T-cell (primary cell): Measurements from ENCODE around the gene AUH. TPM values are rescaled to one million over a fixed set of nuclear protein-coding genes. Genes with fewer than 3 reads are reported as not detected.

Experiments
- ATAC-seq, 4 experiments: fragments of 200-7000 bp in 3 of 4; fragments of 150-1000 bp in 1 of 4; cut with Tn5 transposase; replicated peaks in 1 of 4; 1 replicate in 3 of 4; 2 replicates in 1 of 4; pipeline ENCODE4 v1.10.0; 2021; ENCODE audit warnings: moderate library complexity in 3 of 4, mild to moderate bottlenecking in 2 of 4, moderate number of reproducible peaks in 1 of 4
- CTCF ChIA-PET, 2 donors: fragments of 300-600 bp; sonication (Branson Sonifier 250); formaldehyde crosslinking; loops; one replicate each; lab custom pipeline; 2022; ENCODE audit warnings: antibody characterized with exemption in 2 of 2; lab: Charles Lee
- POLR2A ChIA-PET, 2 donors: fragments of 300-600 bp; sonication (Branson Sonifier 250); formaldehyde crosslinking; loops; one replicate each; lab custom pipeline; 2022; ENCODE audit warnings: antibody characterized with exemption in 2 of 2; lab: Charles Lee
- DNase-seq, 35 experiments: peaks; one replicate each; pipeline versions ENCODE4 v3.0.0 to v3.0.0-alpha.2; 2013 to 2023
- H3K27ac ChIP-seq: one replicate; pipeline ENCODE4 v1.5.1; 2013; ENCODE audit warnings: low read length
- H3K27me3 ChIP-seq, 2 experiments: replicated peaks in 1 of 2; 1 replicate in 1 of 2; 2 replicates in 1 of 2; pipeline versions ENCODE4 v1.6.1 to v1.7.0; 2013; ENCODE audit warnings: low read length in 1 of 2, mixed read lengths in 1 of 2; ENCODE audit not compliant: control insufficient read depth in 2 of 2, insufficient read depth in 2 of 2; ENCODE audit errors: extremely low read depth in 1 of 2
- H3K36me3 ChIP-seq, 2 donors: 1 replicate in 1 of 2; 2 replicates in 1 of 2; pipeline versions ENCODE4 v1.6.1 to v1.7.0; 2013; ENCODE audit warnings: low read length in 1 of 2; ENCODE audit not compliant: control insufficient read depth in 2 of 2, insufficient read depth in 1 of 2; ENCODE audit errors: extremely low read depth in 1 of 2
- H3K4me1 ChIP-seq, 2 experiments: 1 replicate in 1 of 2; 2 replicates in 1 of 2; pipeline versions ENCODE4 v1.6.1 to v1.7.0; 2013; ENCODE audit warnings: low read length in 2 of 2, mixed read lengths in 1 of 2; ENCODE audit not compliant: insufficient read depth in 2 of 2, control insufficient read depth in 1 of 2; ENCODE audit errors: extremely low read depth in 1 of 2
- H3K4me3 ChIP-seq, 2 donors: 1 replicate in 1 of 2; 2 replicates in 1 of 2; pipeline versions ENCODE4 v1.5.1 to v1.7.0; 2013; ENCODE audit warnings: mild to moderate bottlenecking in 2 of 2, low read length in 1 of 2, moderate library complexity in 1 of 2; ENCODE audit not compliant: control insufficient read depth in 1 of 2; ENCODE audit errors: extremely low read depth in 1 of 2
- H3K9me3 ChIP-seq: 2 replicates; pipeline ENCODE4 v1.7.0; 2013
- H3K27ac Mint-ChIP-seq, 2 donors: one replicate each; pipeline ENCODE4 v1.8.0; 2020 to 2021; ENCODE audit warnings: mild to moderate bottlenecking in 2 of 2, mixed read lengths in 2 of 2
- H3K27me3 Mint-ChIP-seq, 2 donors: one replicate each; pipeline ENCODE4 v1.8.0; 2021 to 2022; ENCODE audit warnings: mixed read lengths in 2 of 2
- H3K36me3 Mint-ChIP-seq: one replicate; pipeline ENCODE4 v1.8.0; 2021; ENCODE audit warnings: mixed read lengths
- H3K4me1 Mint-ChIP-seq, 3 donors: one replicate each; pipeline ENCODE4 v1.8.0; 2020 to 2022; ENCODE audit warnings: mixed read lengths in 3 of 3, mild to moderate bottlenecking in 1 of 3
- H3K4me3 Mint-ChIP-seq, 3 donors: one replicate each; pipeline ENCODE4 v1.8.0; 2020 to 2022; ENCODE audit warnings: mild to moderate bottlenecking in 3 of 3, mixed read lengths in 3 of 3, moderate library complexity in 3 of 3
- H3K9me3 Mint-ChIP-seq, 3 donors: one replicate each; pipeline ENCODE4 v1.8.0; 2020 to 2022; ENCODE audit warnings: mixed read lengths in 3 of 3
- WGBS: methylation state at CpG from one replicate; pipeline ENCODE4 v1.1.5; 2013; ENCODE audit warnings: missing lambda C conversion rate; ENCODE audit not compliant: insufficient coverage; 5-methylcytosine and 5-hydroxymethylcytosine counted together
- total RNA-seq, 35 experiments: library from RNA in 6 of 35; stranded (reverse) in 6 of 35; fragments of 120-200 nt in 1 of 35; gene quantifications; one replicate each; pipeline versions ENCODE4 v1.2.1 to v1.2.4 and lab custom pipeline; 2013 to 2026

Gene AUH
- total RNA-seq, 5 donors from 2014 or later (not counting 1 experiment from before 2014, with no cell fraction given) = 17.2 to 24.6 (median 21.6) TPM

DNA sequence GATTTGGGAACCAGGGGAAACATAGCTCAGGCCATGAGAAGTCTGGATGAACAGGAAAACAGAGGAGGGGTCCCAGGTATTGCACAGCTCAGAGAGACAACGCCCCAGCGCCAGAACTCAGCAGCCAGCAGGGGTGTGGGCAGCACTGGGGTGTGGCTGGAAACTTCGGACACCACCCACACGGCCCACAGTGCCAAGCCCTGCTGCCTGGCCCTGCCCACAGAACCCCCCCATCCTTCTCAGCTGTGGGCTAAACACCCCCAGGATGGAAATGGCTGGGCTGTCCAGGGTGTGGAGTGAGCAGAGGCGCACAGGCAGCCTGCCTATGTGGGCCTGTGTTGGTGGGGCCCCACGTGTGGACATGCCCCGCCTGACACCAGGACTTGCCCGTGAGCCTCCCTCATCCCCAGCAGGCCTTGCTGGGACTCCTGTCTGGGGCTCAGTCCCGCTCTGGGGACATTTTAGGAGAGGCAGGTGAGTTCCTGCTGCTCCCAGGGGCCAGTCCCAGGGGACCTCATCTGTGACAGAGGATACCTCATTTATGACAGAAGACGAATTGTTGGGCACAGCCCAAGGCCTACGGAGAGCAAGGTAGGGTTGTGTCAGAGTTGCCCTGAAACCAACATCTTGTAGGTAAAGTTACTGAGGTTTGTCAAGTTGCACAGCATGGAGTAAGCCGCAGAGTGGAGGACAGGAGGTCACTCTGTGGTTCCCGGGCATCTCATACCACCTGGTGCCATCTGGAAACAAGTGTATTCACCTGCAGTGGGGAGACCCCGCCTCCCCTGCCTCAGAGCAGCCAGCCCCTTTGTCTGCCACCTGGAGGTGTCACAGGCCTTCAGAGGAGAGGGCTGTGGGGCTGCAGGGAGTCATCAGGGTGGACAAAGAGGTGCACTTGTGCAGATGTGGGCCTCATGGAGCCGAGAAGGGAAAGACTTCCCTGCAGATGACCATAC, 183.2 kb downstream of the AUH start:
- ATAC-seq = no peak
- H3K36me3 Mint-ChIP-seq = no peaks in the 10 kb centered on the region
- DNase-seq = peak in 1 of 35 experiments; percentile 4
- H3K4me3 Mint-ChIP-seq = no peak overlapping the region
- H3K27me3 Mint-ChIP-seq = no peaks in the 10 kb centered on the region
- no peaks in the 10 kb centered on the region for H3K36me3 ChIP-seq
- no peak overlapping the region for H3K27ac ChIP-seq
- peaks cover 31 to 33% (median 32%) of the 10 kb centered on the region in 3 donors for H3K4me1 Mint-ChIP-seq
- H3K4me1 ChIP-seq = peaks cover 12 to 27% of the 10 kb centered on the region in 2 experiments
- H3K27me3 ChIP-seq = no peaks in the 10 kb centered on the region
- no peaks in the 10 kb centered on the region for H3K9me3 ChIP-seq
- H3K4me3 ChIP-seq = no peak overlapping the region
- ChIA-PET POLR2A (no interaction called here), CTCF (interaction anchor here (0.5 to 0.6 kb wide), 2 partner anchors 83 to 1873 kb away, joined by 3 read pairs; no protein-coding TSS in a partner anchor)
- H3K27ac Mint-ChIP-seq = no peak overlapping the region
- 95% methylated on average over 12 of the region's 15 CpGs for WGBS
- H3K9me3 Mint-ChIP-seq = no peaks in the 10 kb centered on the region

DNA sequence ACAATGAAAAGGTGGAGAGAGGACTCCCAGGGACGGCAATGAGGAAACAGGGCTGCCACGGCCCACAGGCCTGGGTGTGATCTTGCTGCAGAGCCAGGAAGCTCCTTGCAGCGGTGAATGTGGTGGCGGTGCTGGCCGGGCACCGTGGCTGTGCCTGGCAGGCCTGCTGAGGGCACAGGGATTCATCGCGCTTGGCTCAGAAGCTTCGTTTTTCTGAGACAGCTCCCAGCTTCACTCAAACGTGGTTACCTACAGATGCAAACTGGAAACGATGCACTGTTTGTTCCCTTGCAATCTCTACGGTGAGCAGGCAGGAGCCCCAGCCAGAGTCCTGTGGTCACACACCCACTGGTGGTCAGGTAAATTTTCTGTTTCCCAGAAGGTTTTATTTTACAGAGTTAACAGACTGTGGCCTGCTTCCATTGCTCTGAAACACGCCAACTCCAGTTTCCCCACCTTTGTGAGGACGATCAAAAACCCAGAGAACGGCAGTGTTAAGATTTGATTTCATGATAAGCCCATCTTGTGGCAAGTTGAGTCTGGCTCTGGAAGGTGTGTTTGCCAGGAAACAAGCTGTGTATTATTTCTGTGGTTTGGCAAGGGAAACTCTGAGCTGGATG, 183.9 kb downstream of the AUH start:
- Histone ChIP-seq H3K27me3 (no peaks in the 10 kb centered on the region), H3K36me3 (no peaks in the 10 kb centered on the region), H3K9me3 (no peaks in the 10 kb centered on the region), H3K27ac (no peak overlapping the region), H3K4me1 (peaks cover 12 to 27% of the 10 kb centered on the region in 2 experiments), H3K4me3 (no peak overlapping the region)
- no peaks in the 10 kb centered on the region for H3K27me3 Mint-ChIP-seq
- peak overlapping the region in 2 of 3 donors; percentile 50 to 69 for H3K4me3 Mint-ChIP-seq
- H3K27ac Mint-ChIP-seq = peak overlapping the region; percentile 44 to 72
- 27% methylated on average over 12 of the region's 15 CpGs for WGBS
- POLR2A ChIA-PET = no interaction called here
- no peaks in the 10 kb centered on the region for H3K36me3 Mint-ChIP-seq
- peak in 8 of 35 experiments; percentile 14 to 42 (median 24) for DNase-seq
- no peaks in the 10 kb centered on the region for H3K9me3 Mint-ChIP-seq
- CTCF ChIA-PET = interaction anchor here in 1 of 2 donors (0.6 kb wide), 1 partner anchor 82 kb away, joined by 3 read pairs; no protein-coding TSS in a partner anchor
- peaks cover 31 to 33% (median 32%) of the 10 kb centered on the region in 3 donors for H3K4me1 Mint-ChIP-seq
- ATAC-seq = peak in 3 of 4 experiments; percentile 55 to 73 (median 66)

DNA sequence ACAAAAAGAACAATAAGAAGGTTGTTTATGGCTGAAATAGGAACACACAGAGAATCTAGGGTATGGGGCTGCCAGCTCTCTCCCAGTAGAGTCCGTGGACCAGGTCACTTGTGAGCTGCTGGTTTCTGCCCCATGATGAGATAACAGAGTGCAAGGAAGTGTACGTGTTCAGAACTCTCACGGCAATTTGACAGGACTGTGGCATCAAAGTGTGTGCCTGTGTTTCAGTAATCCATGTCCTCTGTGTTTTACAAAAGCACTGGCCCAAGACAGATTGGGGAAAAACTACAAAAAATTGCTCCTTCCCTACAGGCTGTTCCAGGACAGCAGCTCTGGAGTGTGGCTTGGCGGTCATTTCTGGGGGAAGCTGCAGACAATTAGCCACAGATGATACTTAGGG, 184.6 kb downstream of the AUH start:
- no peaks in the 10 kb centered on the region for H3K27me3 Mint-ChIP-seq
- H3K36me3 ChIP-seq = no peaks in the 10 kb centered on the region
- CTCF ChIA-PET = no interaction called here
- H3K4me3 ChIP-seq = no peak overlapping the region
- peaks cover 30 to 33% (median 32%) of the 10 kb centered on the region in 3 donors for H3K4me1 Mint-ChIP-seq
- H3K27me3 ChIP-seq = no peaks in the 10 kb centered on the region
- no peaks in the 10 kb centered on the region for H3K9me3 ChIP-seq
- DNase-seq = no peak
- POLR2A ChIA-PET = no interaction called here
- H3K36me3 Mint-ChIP-seq = peaks cover 4% of the 10 kb centered on the region
- H3K9me3 Mint-ChIP-seq = peaks cover 0 to 4% (median 3%) of the 10 kb centered on the region in 3 donors
- H3K27ac Mint-ChIP-seq = peak overlapping the region; percentile 44 to 72
- peak overlapping the region in 1 of 3 donors; percentile 69 for H3K4me3 Mint-ChIP-seq
- H3K4me1 ChIP-seq = peaks cover 12 to 27% of the 10 kb centered on the region in 2 experiments
- no peak for ATAC-seq
- 76% methylated on average over 3 of the region's 4 CpGs for WGBS
- H3K27ac ChIP-seq = no peak overlapping the region

DNA sequence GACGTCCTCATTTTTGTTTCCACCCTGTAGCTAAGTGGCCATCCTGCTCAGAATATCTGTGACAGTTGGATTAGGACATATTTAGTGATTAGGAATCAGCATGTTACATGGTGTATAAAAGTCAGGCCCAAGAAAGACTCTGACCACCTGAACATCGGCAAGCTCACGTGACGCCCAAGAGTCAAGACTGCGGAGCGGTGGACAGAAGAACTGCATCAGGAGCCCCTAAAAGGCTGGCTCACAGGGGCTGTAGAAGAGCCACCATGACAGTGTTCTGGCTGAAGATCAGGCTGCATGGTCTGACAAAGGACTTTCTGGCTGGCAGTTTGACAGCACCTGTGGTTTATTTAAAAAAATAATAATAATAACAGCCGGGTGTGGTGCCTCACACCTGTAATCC, 185.3 kb downstream of the AUH start:
- CTCF ChIA-PET = no interaction called here
- ATAC-seq (no peak), DNase-seq (peak in 1 of 35 experiments; percentile 4)
- H3K9me3 Mint-ChIP-seq = peaks cover 0 to 11% (median 9%) of the 10 kb centered on the region in 3 donors
- no peaks in the 10 kb centered on the region for H3K36me3 ChIP-seq
- no peak overlapping the region for H3K27ac ChIP-seq
- no peaks in the 10 kb centered on the region for H3K27me3 ChIP-seq
- POLR2A ChIA-PET = no interaction called here
- no peaks in the 10 kb centered on the region for H3K9me3 ChIP-seq
- no peak overlapping the region for H3K4me3 ChIP-seq
- H3K4me3 Mint-ChIP-seq = no peak overlapping the region
- 97% methylated on average over 7 of the region's 7 CpGs for WGBS
- H3K4me1 ChIP-seq = peaks cover 12 to 27% of the 10 kb centered on the region in 2 experiments
- no peaks in the 10 kb centered on the region for H3K27me3 Mint-ChIP-seq
- no peak overlapping the region for H3K27ac Mint-ChIP-seq
- peaks cover 9% of the 10 kb centered on the region for H3K36me3 Mint-ChIP-seq
- H3K4me1 Mint-ChIP-seq = peaks cover 30 to 33% (median 32%) of the 10 kb centered on the region in 3 donors

DNA sequence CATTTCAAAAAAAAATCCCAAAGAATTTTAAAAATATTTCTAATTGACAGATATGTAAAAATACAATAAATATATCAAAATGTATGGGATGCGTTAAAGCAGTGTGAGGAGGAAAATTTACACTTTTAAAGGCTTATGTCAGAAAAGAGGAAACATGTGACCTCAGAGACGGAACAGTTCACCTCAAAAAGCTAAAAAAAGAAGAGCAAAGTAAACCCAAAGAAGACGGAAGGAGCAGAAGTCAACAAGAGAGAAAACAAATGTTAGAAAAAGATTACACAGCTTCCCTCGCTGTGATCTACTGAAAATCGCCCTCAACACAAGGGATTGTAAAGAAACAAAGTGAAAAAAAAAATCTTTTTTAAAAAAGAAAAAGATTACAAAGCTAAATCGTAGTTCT, 186.9 kb downstream of the AUH start:
- Mint-ChIP-seq H3K9me3 (peaks cover 8 to 22% (median 12%) of the 10 kb centered on the region in 3 donors), H3K27ac (no peak overlapping the region), H3K4me1 (peaks cover 30 to 33% (median 32%) of the 10 kb centered on the region in 3 donors), H3K4me3 (peak overlapping the region in 1 of 3 donors; percentile 28), H3K27me3 (no peaks in the 10 kb centered on the region), H3K36me3 (peaks cover 9% of the 10 kb centered on the region)
- ChIA-PET CTCF (interaction anchor here in 1 of 2 donors (0.6 to 1.1 kb wide), 2 partner anchors 18 to 141 kb away, joined by 3 read pairs; no protein-coding TSS in a partner anchor), POLR2A (interaction anchor here in 1 of 2 donors (0.7 kb wide), 1 partner anchor 176 kb away, joined by 5 read pairs; no protein-coding TSS in a partner anchor)
- Histone ChIP-seq H3K36me3 (no peaks in the 10 kb centered on the region), H3K4me1 (peaks cover 12 to 27% of the 10 kb centered on the region in 2 experiments), H3K27ac (peak overlapping the region; percentile 8), H3K27me3 (no peaks in the 10 kb centered on the region), H3K9me3 (no peaks in the 10 kb centered on the region), H3K4me3 (no peak overlapping the region)
- DNase-seq (peak in 1 of 35 experiments; percentile 46), ATAC-seq (peak in 3 of 4 experiments; percentile 47 to 76 (median 59))
- no CpG with 5 or more reads among the region's 6 CpGs for WGBS

DNA sequence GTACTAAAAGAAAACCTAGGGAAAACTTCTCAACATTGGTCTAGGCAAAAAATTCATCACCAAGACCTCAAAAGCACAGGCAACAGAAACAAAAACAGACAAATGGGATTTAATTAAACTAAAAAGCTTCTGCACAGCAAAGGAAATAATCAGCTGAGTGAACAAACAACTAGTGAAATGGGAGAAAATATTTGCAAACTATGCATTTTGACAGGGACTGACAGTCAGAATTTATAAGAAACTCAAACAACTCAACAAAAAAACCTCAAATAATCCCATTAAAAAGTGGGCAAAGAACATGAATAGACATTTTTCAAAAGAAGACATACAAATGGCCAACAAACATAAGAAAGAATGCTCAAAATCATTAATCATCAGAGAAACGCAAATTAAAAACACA, 189.4 kb downstream of the AUH start:
- POLR2A ChIA-PET = no interaction called here
- whole genome bisulfite sequencing = no CpG with 5 or more reads among the region's 1 CpG
- CTCF ChIA-PET = no interaction called here
- no peak overlapping the region for H3K4me3 Mint-ChIP-seq
- no peak overlapping the region for H3K27ac Mint-ChIP-seq
- H3K36me3 ChIP-seq = no peaks in the 10 kb centered on the region
- no peak overlapping the region for H3K4me3 ChIP-seq
- H3K36me3 Mint-ChIP-seq = peaks cover 9% of the 10 kb centered on the region
- no peaks in the 10 kb centered on the region for H3K9me3 ChIP-seq
- H3K27me3 Mint-ChIP-seq = no peaks in the 10 kb centered on the region
- no peaks in the 10 kb centered on the region for H3K27me3 ChIP-seq
- H3K4me1 ChIP-seq = peaks cover 9 to 12% of the 10 kb centered on the region in 2 experiments
- H3K4me1 Mint-ChIP-seq = peaks cover 22 to 23% (median 22%) of the 10 kb centered on the region in 3 donors
- peaks cover 8 to 22% (median 12%) of the 10 kb centered on the region in 3 donors for H3K9me3 Mint-ChIP-seq
- DNase-seq (no peak), ATAC-seq (no peak)
- H3K27ac ChIP-seq = no peak overlapping the region
